Transverse colon (tissue), 4 donors: ENCODE measurements around the gene WIPF1. TPM values are rescaled to one million over a fixed set of nuclear protein-coding genes. Genes with fewer than 3 reads are reported as not detected.

Experiments
- DNase-seq: peaks from one replicate; pipeline ENCODE4 v3.0.0-alpha.2; 2019
- H3K27ac ChIP-seq, 4 donors: fragments of 200-600 bp; sonication (generic); 2 replicates each; pipeline ENCODE4 v1.5.1; 2016 to 2018; ENCODE audit warnings: inconsistent platforms in 4 of 4
- H3K27me3 ChIP-seq: fragments of 200-600 bp; sonication (generic); 2 replicates; pipeline ENCODE4 v1.5.1; 2017; ENCODE audit warnings: inconsistent platforms
- H3K36me3 ChIP-seq, 4 donors: fragments of 200-600 bp; sonication (generic); 2 replicates each; pipeline ENCODE4 v1.5.1; 2017 to 2019; ENCODE audit warnings: inconsistent platforms in 4 of 4
- H3K4me1 ChIP-seq, 4 donors: fragments of 200-600 bp; sonication (generic); 2 replicates each; pipeline ENCODE4 v1.5.1; 2017 to 2020; ENCODE audit warnings: inconsistent platforms in 4 of 4
- H3K4me3 ChIP-seq, 4 donors: fragments of 200-600 bp; sonication (generic); 1 replicate in 1 of 4; 2 replicates in 3 of 4; pipeline versions ENCODE4 v1.5.1 to v1.6.1; 2017 to 2019; ENCODE audit warnings: inconsistent platforms in 4 of 4
- H3K9me3 ChIP-seq, 2 donors: fragments of 200-600 bp; sonication (generic); 2 replicates each; pipeline ENCODE4 v1.5.1; 2017 to 2019; ENCODE audit warnings: inconsistent platforms in 2 of 2
- CTCF ChIP-seq, 5 experiments: fragments of 200-600 bp in 3 of 5; fragments of 450-650 bp in 2 of 5; sonication (generic) in 3 of 5; IDR thresholded peaks; 1 replicate in 2 of 5; 2 replicates in 3 of 5; pipeline ENCODE4 v1.5.1; 2016 to 2017; ENCODE audit warnings: antibody characterized with exemption in 5 of 5, inconsistent platforms in 3 of 5, mild to moderate bottlenecking in 2 of 5, moderate library complexity in 1 of 5
- EP300 ChIP-seq: sonication (generic); formaldehyde crosslinking; IDR thresholded peaks from one replicate; pipeline ENCODE4 v1.6.1; 2017; ENCODE audit warnings: antibody characterized with exemption, low read depth
- POLR2A ChIP-seq: fragments of 450-650 bp; IDR thresholded peaks from one replicate; pipeline ENCODE4 v1.6.1; 2016; ENCODE audit warnings: antibody characterized with exemption, mild to moderate bottlenecking, moderate library complexity
- POLR2AphosphoS5 ChIP-seq, 3 donors: sonication (generic); formaldehyde crosslinking; IDR thresholded peaks; one replicate each; pipeline ENCODE4 v1.6.1; 2016; ENCODE audit warnings: antibody characterized with exemption in 3 of 3
- WGBS, 2 donors: methylation state at CpG; one replicate each; pipeline ENCODE4 v1.1.5; 2018; ENCODE audit warnings: low coverage in 1 of 2; 5-methylcytosine and 5-hydroxymethylcytosine counted together
- in situ Hi-C, 4 donors: fragments of 200-750 bp; cut with MboI; loops; one replicate each; pipeline versions ENCODE4 v1.15.0 to v1.15.1; 2017; ENCODE audit warnings: low sequenced_read_pairs in 3 of 4, low pct_ligation_motif_present in 1 of 4, low pct_unique_long_range_greater_than_20kb in 1 of 4
- intact Hi-C: fragments of 100-400 bp; cut with DNase I; formaldehyde crosslinking; loops from one replicate; pipeline ENCODE4 v1.15.1; 2023; ENCODE audit warnings: low total_unique reads
- total RNA-seq, 4 donors: library from RNA; depleted of rRNA; stranded (reverse); fragments of >200 nt; gene quantifications; one replicate each; pipeline ENCODE4 v1.1.0, GENCODE V29; 2016

Gene WIPF1
- total RNA-seq, 4 donors from 2014 or later: 8.5 to 32.6 (median 16.1) TPM

GRCh38 chr2:174630107-174630506 is 32.5 kb upstream of the WIPF1 start:
- H3K4me1 ChIP-seq: peaks cover 5 to 47% (median 16%) of the 10 kb centered on the region in 4 donors
- no peak for DNase-seq
- no peak overlapping the region for H3K4me3 ChIP-seq
- intact Hi-C loops: no loop called here
- 71 to 83% methylated on average over 3 of the region's 3 CpGs for WGBS, 2 donors
- no peaks in the 10 kb centered on the region for H3K9me3 ChIP-seq
- no peak for TF ChIP-seq POLR2A
- TF ChIP-seq POLR2AphosphoS5 (IDR thresholded peaks at IDR 0.05): peak in 1 of 3 donors; percentile 27
- TF ChIP-seq EP300: no peak
- TF ChIP-seq CTCF (IDR thresholded peaks at IDR 0.05): no peak
- in situ Hi-C loops: no loop called here
- peak overlapping the region in 3 of 4 donors; percentile 19 to 49 (median 46) for H3K27ac ChIP-seq
- no peaks in the 10 kb centered on the region for H3K36me3 ChIP-seq
- no peaks in the 10 kb centered on the region for H3K27me3 ChIP-seq

- Histone ChIP-seq H3K4me3 (no peak overlapping the region), H3K27ac (peak overlapping the region in 1 of 4 donors; percentile 11), H3K36me3 (no peaks in the 10 kb centered on the region), H3K9me3 (no peaks in the 10 kb centered on the region), H3K27me3 (no peaks in the 10 kb centered on the region), H3K4me1 (peaks cover 5 to 41% (median 11%) of the 10 kb centered on the region in 4 donors)
- no peak for DNase-seq
- in situ Hi-C loops (no loop called here), intact Hi-C loops (no loop called here)
- 90 to 95% methylated on average over 2 to 6 of the region's 6 CpGs for WGBS, 2 donors
- TF ChIP-seq EP300 (no peak), POLR2AphosphoS5 (IDR thresholded peaks at IDR 0.05) (no peak), POLR2A (no peak), CTCF (IDR thresholded peaks at IDR 0.05) (no peak)
Observed at GRCh38 chr2:174629506-174629905, 31.9 kb upstream of the WIPF1 start.

- DNase-seq: no peak
- peaks cover 4 to 33% (median 7%) of the 10 kb centered on the region in 4 donors for H3K4me1 ChIP-seq
- no peak for TF ChIP-seq EP300
- TF ChIP-seq POLR2AphosphoS5 (IDR thresholded peaks at IDR 0.05): no peak
- no peak for TF ChIP-seq POLR2A
- TF ChIP-seq CTCF (IDR thresholded peaks at IDR 0.05): no peak
- no peaks in the 10 kb centered on the region for H3K27me3 ChIP-seq
- in situ Hi-C loops (no loop called here), intact Hi-C loops (no loop called here)
- H3K27ac ChIP-seq: no peak overlapping the region
- WGBS, 2 donors: 97 to 100% methylated on average over 2 of the region's 2 CpGs
- no peaks in the 10 kb centered on the region for H3K36me3 ChIP-seq
- no peaks in the 10 kb centered on the region for H3K9me3 ChIP-seq
- no peak overlapping the region for H3K4me3 ChIP-seq
Observed at GRCh38 chr2:174628528-174629169, 31.0 kb upstream of the WIPF1 start.

- Histone ChIP-seq H3K4me1 (peaks cover 4 to 22% (median 6%) of the 10 kb centered on the region in 4 donors), H3K36me3 (no peaks in the 10 kb centered on the region), H3K9me3 (no peaks in the 10 kb centered on the region), H3K27me3 (no peaks in the 10 kb centered on the region), H3K4me3 (no peak overlapping the region), H3K27ac (no peak overlapping the region)
- no peak for DNase-seq
- in situ Hi-C loops: no loop called here
- TF ChIP-seq EP300 (no peak), POLR2A (no peak), CTCF (IDR thresholded peaks at IDR 0.05) (no peak), POLR2AphosphoS5 (IDR thresholded peaks at IDR 0.05) (no peak)
- intact Hi-C loops: no loop called here
Observed at GRCh38 chr2:174627216-174627615, 29.6 kb upstream of the WIPF1 start.
